ENCODE results near the gene PRXL2A. TPM values are rescaled to one million over a fixed set of nuclear protein-coding genes. Genes with fewer than 3 reads are reported as not detected.

The PRXL2A gene
- total and polyA plus RNA-seq, 2 of the 4 experiments (the other 2 are of a cell fraction) = 0.90 to 0.92 TPM

GRCh38 chr10:80463868-80464267, 55.5 kb downstream of the PRXL2A start:
- Histone ChIP-seq H2AK9ac (replicated peaks; ENCODE audit: low read depth, low read length, poor library complexity) (peak overlapping the region; percentile 6), H2BK120ac (ENCODE audit: low read depth, low read length) (no peak overlapping the region), H3K4me3 (ENCODE audit: insufficient read depth, low read depth, low read length) (no peak overlapping the region), H4K91ac (ENCODE audit: insufficient read depth, low read depth, low read length) (peak overlapping the region; percentile 31; the same call in 1 of the 2 replicates), H3K4me1 (ENCODE audit: control insufficient read depth, insufficient read depth, low read length) (peaks cover 47% of the 10 kb centered on the region), H3K14ac (replicated peaks; ENCODE audit: low read depth, low read length) (no peak overlapping the region; the same call in 1 of the 2 replicates), H3K27me3 (ENCODE audit: control insufficient read depth, insufficient read depth, low read length) (no peaks in the 10 kb centered on the region), H3K36me3 (ENCODE audit: control insufficient read depth, insufficient read depth, low read length) (no peaks in the 10 kb centered on the region), H2BK5ac (ENCODE audit: low read depth, low read length, poor library complexity, severe bottlenecking) (peak overlapping the region; percentile 35), H3K4me2 (ENCODE audit: low read depth, low read length) (no peak overlapping the region), H2AFZ (replicated peaks; ENCODE audit: low read length, poor library complexity) (no peak overlapping the region), H3K27ac (ENCODE audit: insufficient read depth, low read length) (peak overlapping the region; percentile 32; the same call in 1 of the 2 replicates), H3K9me3 (ENCODE audit: control insufficient read depth, insufficient read depth, low read length) (no peaks in the 10 kb centered on the region), H2AK5ac (ENCODE audit: low read depth, low read length) (peak overlapping the region; percentile 15; the same call in 1 of the 2 replicates), H3K18ac (ENCODE audit: low read depth, low read length) (no peak overlapping the region), H2BK15ac (ENCODE audit: low read depth, low read length) (no peak overlapping the region), H4K5ac (ENCODE audit: low read depth, low read length) (no peak overlapping the region), H3K79me1 (ENCODE audit: low read depth in 1 of 2, low read length in 2 of 2) (peaks cover 14 to 99% of the 10 kb centered on the region in 2 experiments), H3K23ac (ENCODE audit: low read depth, low read length) (peak overlapping the region; percentile 15; the same call in 1 of the 2 replicates), H3K4ac (ENCODE audit: low read depth, low read length) (peak overlapping the region; percentile 79; the same call in 1 of the 2 replicates), H3K9ac (ENCODE audit: low read depth, low read length) (no peak overlapping the region), H3K9me1 (ENCODE audit: insufficient read depth, low read length) (peaks cover 40% of the 10 kb centered on the region), H3K56ac (ENCODE audit: extremely low read depth, insufficient read depth, low read length) (no peak overlapping the region), H2BK20ac (ENCODE audit: low read depth, low read length) (no peak overlapping the region), H4K8ac (ENCODE audit: low read depth in 2 of 2, low read length in 2 of 2) (0 out of 4 replicates have a peak overlapping the region, but pooled peaks of 1 of the 2 experiments have one; percentile 16), H4K20me1 (ENCODE audit: insufficient read depth, low read length) (peaks cover 56% of the 10 kb centered on the region)
- no peak for TF ChIP-seq MAFK (IDR thresholded peaks at IDR 0.05; ENCODE audit: low read depth, low read length)
- TF ChIP-seq NFE2L2 (IDR thresholded peaks at IDR 0.05; ENCODE audit: low read depth, low read length) = no peak
- TF ChIP-seq SMC3 (IDR thresholded peaks at IDR 0.05; ENCODE audit: low read depth, low read length) = no peak
- no peak for TF ChIP-seq RFX5 (IDR thresholded peaks at IDR 0.05; ENCODE audit: low read depth, low read length)
- TF ChIP-seq POLR2A (IDR thresholded peaks at IDR 0.05; ENCODE audit: low read depth, low read length) = no peak
- TF ChIP-seq RCOR1 (IDR thresholded peaks at IDR 0.05; ENCODE audit: insufficient replicate concordance, low read length) = no peak
- TF ChIP-seq MXI1 (IDR thresholded peaks at IDR 0.05; ENCODE audit: borderline replicate concordance, low read depth, low read length) = no peak
- no peak for TF ChIP-seq RAD21 (IDR thresholded peaks at IDR 0.05; ENCODE audit: low read length)
- no peak for TF ChIP-seq CEBPB (IDR thresholded peaks at IDR 0.05; ENCODE audit: low read depth, low read length)
- TF ChIP-seq ELK1 (IDR thresholded peaks at IDR 0.05; ENCODE audit: borderline replicate concordance, low read depth, low read length) = no peak
- no peak for TF ChIP-seq FOS (IDR thresholded peaks at IDR 0.05; ENCODE audit: low read depth, low read length)
- no peak for TF ChIP-seq MAZ (IDR thresholded peaks at IDR 0.05; ENCODE audit: borderline replicate concordance, low read depth, low read length)
- 100% methylated on average over 1 of the region's 10 CpGs; no CpG with 5 or more reads in 1 of the 2 experiments for WGBS, 2 experiments (ENCODE audit: extremely low coverage in 2 of 2, insufficient read length in 1 of 2)
- ATAC-seq (ENCODE audit: low read depth) = no peak
- ChIA-PET CTCF (interaction anchor here (0.9 to 5.1 kb wide), 2 partner anchors 19 to 42 kb away, joined by 4 to 26 read pairs; no protein-coding TSS in a partner anchor), POLR2A (ENCODE audit: unreplicated experiment) (no interaction called here)
- dilution Hi-C loops (cut with HindIII; ENCODE audit: low sequenced_read_pairs, unreplicated experiment) = no loop called here
- no TSS peak for BruUV-seq (replicated peaks)
- no peak for DNase-seq
- intact Hi-C loops (cut with micrococcal nuclease) = loop anchor here (5.0 kb wide), 1 partner anchor 33 kb away; no protein-coding TSS in a partner anchor
- in situ Hi-C loops (cut with MboI; ENCODE audit: low sequenced_read_pairs) = loop anchor here (25.0 kb wide), 1 partner anchor 302 kb away; no protein-coding TSS in a partner anchor

All from IMR-90 (cell line).